Nephron (organoid): ENCODE measurements around the gene RNF41.

Source experiments
- H3K27ac Mint-ChIP-seq, 3 experiments: 2 replicates each; pipeline ENCODE4 v1.8.0; 2020; ENCODE audit warnings: mixed read lengths in 3 of 3, mild to moderate bottlenecking in 2 of 3, moderate library complexity in 1 of 3
- H3K27me3 Mint-ChIP-seq: 2 replicates; pipeline ENCODE4 v1.8.0; 2021; ENCODE audit warnings: low read depth, mild to moderate bottlenecking, moderate library complexity, mixed read lengths
- H3K36me3 Mint-ChIP-seq: 2 replicates; pipeline ENCODE4 v1.8.0; 2020; ENCODE audit warnings: low read depth, mixed read lengths
- H3K4me1 Mint-ChIP-seq: 2 replicates; pipeline ENCODE4 v1.8.0; 2020; ENCODE audit warnings: mixed read lengths
- H3K4me3 Mint-ChIP-seq, 3 experiments: 2 replicates each; pipeline ENCODE4 v1.8.0; 2020; ENCODE audit warnings: mild to moderate bottlenecking in 3 of 3, mixed read lengths in 3 of 3, moderate library complexity in 2 of 3
- H3K9me3 Mint-ChIP-seq: 2 replicates; pipeline ENCODE4 v1.8.0; 2020; ENCODE audit warnings: mixed read lengths
- CTCF ChIP-seq, 3 experiments: fragments of 200-600 bp; sonication (generic); IDR thresholded peaks; one replicate each; pipeline ENCODE4 v1.5.0; 2021; ENCODE audit warnings: antibody characterized with exemption in 3 of 3; ENCODE audit not compliant: unreplicated experiment in 3 of 3

RNF41 gene

GRCh38 chr12:56248711-56249110, 27.0 kb upstream of the RNF41 start:
- no peak overlapping the region for H3K4me3 Mint-ChIP-seq
- no peak for TF ChIP-seq CTCF (IDR thresholded peaks at IDR 0.05; ENCODE audit: unreplicated experiment in 3 of 3)
- no peak overlapping the region for H3K27ac Mint-ChIP-seq
- no peaks in the 10 kb centered on the region for H3K4me1 Mint-ChIP-seq
- peaks cover 61% of the 10 kb centered on the region for H3K36me3 Mint-ChIP-seq
- no peaks in the 10 kb centered on the region for H3K27me3 Mint-ChIP-seq
- no peaks in the 10 kb centered on the region for H3K9me3 Mint-ChIP-seq

- Mint-ChIP-seq H3K4me3 (no peak overlapping the region), H3K27ac (no peak overlapping the region), H3K9me3 (no peaks in the 10 kb centered on the region), H3K4me1 (no peaks in the 10 kb centered on the region), H3K36me3 (peaks cover 57% of the 10 kb centered on the region), H3K27me3 (no peaks in the 10 kb centered on the region)
- no peak for TF ChIP-seq CTCF (IDR thresholded peaks at IDR 0.05; ENCODE audit: unreplicated experiment in 3 of 3)
Observed at GRCh38 chr12:56247923-56248322, 26.2 kb upstream of the RNF41 start.

GRCh38 chr12:56244494-56244893, 22.8 kb upstream of the RNF41 start:
- TF ChIP-seq CTCF (IDR thresholded peaks at IDR 0.05; ENCODE audit: unreplicated experiment in 3 of 3), result no peak
- Mint-ChIP-seq H3K4me1 (no peaks in the 10 kb centered on the region), H3K36me3 (peaks cover 63% of the 10 kb centered on the region), H3K4me3 (no peak overlapping the region), H3K27me3 (no peaks in the 10 kb centered on the region), H3K9me3 (no peaks in the 10 kb centered on the region), H3K27ac (no peak overlapping the region)

- no peaks in the 10 kb centered on the region for H3K9me3 Mint-ChIP-seq
- no peak for TF ChIP-seq CTCF (IDR thresholded peaks at IDR 0.05; ENCODE audit: unreplicated experiment in 3 of 3)
- no peak overlapping the region for H3K4me3 Mint-ChIP-seq
- H3K27me3 Mint-ChIP-seq, result no peaks in the 10 kb centered on the region
- H3K27ac Mint-ChIP-seq, result no peak overlapping the region
- peaks cover 58% of the 10 kb centered on the region for H3K36me3 Mint-ChIP-seq
- no peaks in the 10 kb centered on the region for H3K4me1 Mint-ChIP-seq
Observed at GRCh38 chr12:56243731-56244181, 22.0 kb upstream of the RNF41 start.

- Mint-ChIP-seq H3K4me1 (no peaks in the 10 kb centered on the region), H3K4me3 (no peak overlapping the region), H3K36me3 (peaks cover 55% of the 10 kb centered on the region), H3K27me3 (no peaks in the 10 kb centered on the region), H3K9me3 (no peaks in the 10 kb centered on the region), H3K27ac (no peak overlapping the region)
- TF ChIP-seq CTCF (IDR thresholded peaks at IDR 0.05; ENCODE audit: unreplicated experiment in 3 of 3), result no peak
Observed at GRCh38 chr12:56242986-56243385, 21.3 kb upstream of the RNF41 start.

- Mint-ChIP-seq H3K9me3 (no peaks in the 10 kb centered on the region), H3K4me1 (no peaks in the 10 kb centered on the region), H3K36me3 (peaks cover 48% of the 10 kb centered on the region), H3K27me3 (no peaks in the 10 kb centered on the region), H3K4me3 (no peak overlapping the region), H3K27ac (no peak overlapping the region)
- TF ChIP-seq CTCF (IDR thresholded peaks at IDR 0.05; ENCODE audit: unreplicated experiment in 3 of 3), result no peak
Observed at GRCh38 chr12:56241424-56242303, 19.9 kb upstream of the RNF41 start.
